HCT116 (cell line): ENCODE measurements around the gene LIX1. TPM values are rescaled to one million over a fixed set of nuclear protein-coding genes. Genes with fewer than 3 reads are reported as not detected.

Experiments
- ATAC-seq: fragments of 200-7000 bp; cut with Tn5 transposase; 2 replicates; pipeline ENCODE4 v1.9.1; 2020; ENCODE audit warnings: mild to moderate bottlenecking, moderate library complexity
- BruUV-seq: library from RNA; stranded (reverse); fragments of 400-500 nt; replicated peaks from 2 replicates; lab custom pipeline; 2021; lab: Mats Ljungman, UMichigan
- CTCF ChIA-PET: fragments of 300-600 bp; sonication (Branson Sonifier 250); formaldehyde crosslinking; loops from one replicate; lab custom pipeline; 2021; ENCODE audit warnings: antibody characterized with exemption; lab: Charles Lee
- POLR2A ChIA-PET: fragments of 300-600, 350-600 bp; sonication (Branson Sonifier 250); formaldehyde crosslinking; loops from one replicate; lab custom pipeline; 2021; ENCODE audit warnings: antibody characterized with exemption; lab: Charles Lee
- RAD21 ChIA-PET, 2 experiments: fragments of 300-600 bp; sonication (Branson Sonifier 250); formaldehyde crosslinking; loops; one replicate each; lab custom pipeline; 2023; ENCODE audit warnings: low total read pairs in 2 of 2; ENCODE audit not compliant: uncharacterized antibody in 2 of 2, unreplicated experiment in 2 of 2, low non-redundant PET in 1 of 2; lab: Charles Lee
- DNase-seq: peaks from one replicate; pipeline ENCODE4 v3.0.0-alpha.2; 2010; ENCODE audit warnings: low read depth, low spot score
- H2AFZ ChIP-seq: fragments of 200-600 bp; shearing (Covaris generic), sonication (generic); 2 replicates; pipeline ENCODE4 v1.6.1; 2017; ENCODE audit warnings: low read depth, mixed run types, mixed read lengths, antibody characterized with exemption, low read length; ENCODE audit not compliant: poor library complexity, severe bottlenecking
- H3K27ac ChIP-seq: 2 replicates; pipeline ENCODE4 v1.5.1; 2012; ENCODE audit warnings: low read depth, low read length
- H3K27me3 ChIP-seq: fragments of 200-600 bp; sonication (generic); 2 replicates; pipeline ENCODE4 v1.6.1; 2016; ENCODE audit warnings: mixed run types, low read length, mixed read lengths; ENCODE audit not compliant: insufficient read depth
- H3K36me3 ChIP-seq, 2 experiments: fragments of 200-500 bp in 1 of 2; fragments of 200-600 bp in 1 of 2; sonication (Bioruptor generic) in 1 of 2; sonication (generic) in 1 of 2; 2 replicates each; pipeline versions ENCODE4 v1.5.1 to v1.6.1; 2014 to 2016; ENCODE audit warnings: low read length in 2 of 2, inconsistent platforms in 1 of 2, mixed read lengths in 1 of 2, mixed run types in 1 of 2; ENCODE audit not compliant: insufficient read depth in 2 of 2, control insufficient read depth in 1 of 2
- H3K4me1 ChIP-seq, 2 experiments: fragments of 200-600 bp in 1 of 2; sonication (generic) in 1 of 2; 2 replicates each; pipeline versions ENCODE4 v1.5.1 to v1.6.1; 2012 to 2017; ENCODE audit warnings: low read length in 2 of 2, inconsistent platforms in 1 of 2, mild to moderate bottlenecking in 1 of 2, mixed read lengths in 1 of 2, mixed run types in 1 of 2, moderate library complexity in 1 of 2; ENCODE audit not compliant: insufficient read depth in 2 of 2, control insufficient read depth in 1 of 2
- H3K4me2 ChIP-seq: fragments of 200-600 bp; sonication (generic); 2 replicates; pipeline ENCODE4 v1.6.1; 2017; ENCODE audit warnings: mixed run types, low read length, mixed read lengths
- H3K4me3 ChIP-seq, 2 experiments: fragments of 200-600 bp in 1 of 2; sonication (generic) in 1 of 2; replicated peaks in 1 of 2; 2 replicates each; pipeline ENCODE4 v1.5.1; 2011 to 2016; ENCODE audit warnings: low read length in 2 of 2, control low read depth in 1 of 2, low read depth in 1 of 2, mild to moderate bottlenecking in 1 of 2, mixed read lengths in 1 of 2, mixed run types in 1 of 2
- H3K79me2 ChIP-seq: fragments of 200-600 bp; sonication (generic); 2 replicates; pipeline ENCODE4 v1.6.1; 2017; ENCODE audit warnings: mild to moderate bottlenecking, mixed run types, low read length, moderate library complexity, mixed read lengths; ENCODE audit not compliant: insufficient read depth
- H3K9ac ChIP-seq: fragments of 200-600 bp; sonication (generic); 2 replicates; pipeline ENCODE4 v1.6.1; 2016; ENCODE audit warnings: low read length, mixed read lengths
- H3K9me2 ChIP-seq: fragments of 200-600 bp; sonication (generic), shearing (Covaris generic); 2 replicates; pipeline ENCODE4 v1.6.1; 2017; ENCODE audit warnings: mixed run types, mild to moderate bottlenecking, moderate library complexity; ENCODE audit not compliant: insufficient read depth
- H3K9me3 ChIP-seq, 2 experiments: fragments of 200-500 bp in 1 of 2; fragments of 200-600 bp in 1 of 2; sonication (Bioruptor generic) in 1 of 2; sonication (generic) in 1 of 2; 2 replicates each; pipeline ENCODE4 v1.6.1; 2014 to 2017; ENCODE audit warnings: low read length in 2 of 2, mixed read lengths in 2 of 2, inconsistent platforms in 1 of 2, low read depth in 1 of 2, mild to moderate bottlenecking in 1 of 2, mixed run types in 1 of 2, moderate library complexity in 1 of 2; ENCODE audit not compliant: control insufficient read depth in 1 of 2, insufficient read depth in 1 of 2
- H4K20me1 ChIP-seq: fragments of 200-600 bp; sonication (generic), shearing (Covaris generic); 2 replicates; pipeline ENCODE4 v1.6.1; 2017; ENCODE audit warnings: mixed run types, mild to moderate bottlenecking, moderate library complexity; ENCODE audit not compliant: insufficient read depth
- ELF1 ChIP-seq: IDR thresholded peaks from 2 replicates; pipeline ENCODE4 v1.6.1; 2012; ENCODE audit warnings: low read depth, borderline replicate concordance
- JUND ChIP-seq: IDR thresholded peaks from 2 replicates; pipeline ENCODE4 v1.6.1; 2012
- POLR2AphosphoS5 ChIP-seq: IDR thresholded peaks from 2 replicates; pipeline ENCODE4 v1.6.1; 2011; ENCODE audit warnings: mild to moderate bottlenecking, low read depth, low read length, moderate library complexity
- RAD21 ChIP-seq: IDR thresholded peaks from 2 replicates; pipeline ENCODE4 v1.6.1; 2012; ENCODE audit warnings: low read depth, mild to moderate bottlenecking
- SP1 ChIP-seq: IDR thresholded peaks from 2 replicates; pipeline ENCODE4 v1.6.1; 2012; ENCODE audit warnings: low read depth
- SRF ChIP-seq: IDR thresholded peaks from 2 replicates; pipeline ENCODE4 v1.6.1; 2012; ENCODE audit warnings: low read depth
- YY1 ChIP-seq: IDR thresholded peaks from 2 replicates; pipeline ENCODE4 v1.6.1; 2011; ENCODE audit warnings: low read length, low read depth, moderate library complexity, mild to moderate bottlenecking; ENCODE audit not compliant: insufficient replicate concordance; ENCODE audit errors: extremely low read depth
- ZFX ChIP-seq: fragments of 450-650 bp; IDR thresholded peaks from 2 replicates; pipeline ENCODE4 v1.6.1; 2017
- intact Hi-C: fragments of 100-400 bp; cut with micrococcal nuclease; formaldehyde crosslinking; loops from 2 replicates; pipeline ENCODE4 v1.10.0; 2022
- total RNA-seq: library from RNA; stranded (reverse); gene quantifications from one replicate; pipeline ENCODE4 v1.2.1, GENCODE V29; 2021; ENCODE audit not compliant: unreplicated experiment
- TF ChIP-seq, protein P1 (sequence below), 3 experiments: fragments of 200-600 bp in 1 of 3; sonication (generic) in 1 of 3; IDR thresholded peaks in 2 of 3; conservative IDR thresholded peaks in 1 of 3; 2 replicates each; pipeline ENCODE4 v1.5.1; 2012 to 2017; ENCODE audit warnings: low read depth in 2 of 3, low read length in 2 of 3, antibody characterized with exemption in 1 of 3, borderline replicate concordance in 1 of 3, control low read depth in 1 of 3, mild to moderate bottlenecking in 1 of 3, mixed read lengths in 1 of 3, mixed run types in 1 of 3, moderate library complexity in 1 of 3; ENCODE audit not compliant: insufficient read depth in 1 of 3

Gene LIX1
- total RNA-seq, 1 experiment from 2014 or later, result not detected

GRCh38 chr5:97044052-97044451, 98.4 kb downstream of the LIX1 start:
- Histone ChIP-seq H3K27me3 (no peaks in the 10 kb centered on the region), H4K20me1 (no peaks in the 10 kb centered on the region), H3K79me2 (no peaks in the 10 kb centered on the region), H3K9ac (no peak overlapping the region), H3K4me3 (no peak overlapping the region), H3K4me2 (no peak overlapping the region), H2AFZ (no peak overlapping the region), H3K27ac (no peak overlapping the region), H3K9me2 (no peaks in the 10 kb centered on the region), H3K4me1 (no peaks in the 10 kb centered on the region), H3K9me3 (no peaks in the 10 kb centered on the region), H3K36me3 (no peaks in the 10 kb centered on the region)
- peak; percentile 91 for ATAC-seq
- POLR2A ChIA-PET, result no interaction called here
- peak; percentile 4 for DNase-seq
- intact Hi-C loops, result loop anchor here (5.0 kb wide), 1 partner anchor 292 kb away; no protein-coding TSS in a partner anchor
- TF ChIP-seq, protein P1, sequence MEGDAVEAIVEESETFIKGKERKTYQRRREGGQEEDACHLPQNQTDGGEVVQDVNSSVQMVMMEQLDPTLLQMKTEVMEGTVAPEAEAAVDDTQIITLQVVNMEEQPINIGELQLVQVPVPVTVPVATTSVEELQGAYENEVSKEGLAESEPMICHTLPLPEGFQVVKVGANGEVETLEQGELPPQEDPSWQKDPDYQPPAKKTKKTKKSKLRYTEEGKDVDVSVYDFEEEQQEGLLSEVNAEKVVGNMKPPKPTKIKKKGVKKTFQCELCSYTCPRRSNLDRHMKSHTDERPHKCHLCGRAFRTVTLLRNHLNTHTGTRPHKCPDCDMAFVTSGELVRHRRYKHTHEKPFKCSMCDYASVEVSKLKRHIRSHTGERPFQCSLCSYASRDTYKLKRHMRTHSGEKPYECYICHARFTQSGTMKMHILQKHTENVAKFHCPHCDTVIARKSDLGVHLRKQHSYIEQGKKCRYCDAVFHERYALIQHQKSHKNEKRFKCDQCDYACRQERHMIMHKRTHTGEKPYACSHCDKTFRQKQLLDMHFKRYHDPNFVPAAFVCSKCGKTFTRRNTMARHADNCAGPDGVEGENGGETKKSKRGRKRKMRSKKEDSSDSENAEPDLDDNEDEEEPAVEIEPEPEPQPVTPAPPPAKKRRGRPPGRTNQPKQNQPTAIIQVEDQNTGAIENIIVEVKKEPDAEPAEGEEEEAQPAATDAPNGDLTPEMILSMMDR (IDR thresholded peaks at IDR 0.05 in 2 of 3, conservative IDR thresholded peaks at IDR 0.05 in 1 of 3; ENCODE audit: borderline replicate concordance in 1 of 3, insufficient read depth in 1 of 3, low read depth in 2 of 3, low read length in 2 of 3), result peak; percentile 37 to 60 (median 57); a peak in 5 of 6 replicates
- TF ChIP-seq ZFX (no peak), POLR2AphosphoS5 (no peak), ELF1 (no peak), RAD21 (peak; percentile 54), YY1 (no peak), SRF (no peak), JUND (no peak), SP1 (no peak)
- RAD21 ChIA-PET, result interaction anchor here in 1 of 2 experiments (0.7 kb wide), 1 partner anchor 20 kb away, joined by 3 read pairs; no protein-coding TSS in a partner anchor
- BruUV-seq, result no TSS peak
- CTCF ChIA-PET, result interaction anchor here (0.7 to 1.8 kb wide), 2 partner anchors 98 to 117 kb away, joined by 3 to 4 read pairs; partner anchors contain the start of gene LIX1
